PFSK-1 (cell line): Measurements from ENCODE around the gene DRAM1. TPM values are rescaled to one million over a fixed set of nuclear protein-coding genes. Genes with fewer than 3 reads are reported as not detected.

Source experiments
- FOXP2 ChIP-seq: optimal IDR thresholded peaks from 2 replicates; pipeline ENCODE3; 2011; ENCODE audit warnings: borderline replicate concordance, control low read depth, inconsistent platforms; ENCODE audit not compliant: insufficient read depth; ENCODE audit errors: extremely low read length, extremely low read depth
- POLR2AphosphoS5 ChIP-seq: IDR thresholded peaks from 2 replicates; pipeline ENCODE4 v1.6.1; 2012; ENCODE audit warnings: low read depth, mild to moderate bottlenecking, control low read depth, low read length, moderate library complexity
- SIN3A ChIP-seq: IDR thresholded peaks from 2 replicates; pipeline ENCODE4 v1.6.1; 2012; ENCODE audit warnings: mild to moderate bottlenecking, low read length, moderate library complexity, borderline replicate concordance; ENCODE audit not compliant: insufficient read depth
- TAF1 ChIP-seq: IDR thresholded peaks from 2 replicates; pipeline ENCODE4 v1.6.1; 2012; ENCODE audit warnings: low read length, control low read depth, borderline replicate concordance; ENCODE audit not compliant: insufficient read depth
- polyA plus RNA-seq: library from polyadenylated mRNA; unstranded; fragments of >200 nt; gene quantifications from one replicate; pipeline ENCODE4 v1.2.1, GENCODE V29; 2012; ENCODE audit warnings: low read depth, missing spikeins; ENCODE audit not compliant: insufficient read length
- TF ChIP-seq, protein P1 (sequence below), 2 experiments: IDR thresholded peaks; 2 replicates each; pipeline versions ENCODE4 v1.6.1 to v1.8.0; 2011 to 2012; ENCODE audit warnings: low read depth in 2 of 2, low read length in 2 of 2, control low read depth in 1 of 2, inconsistent platforms in 1 of 2, mild to moderate bottlenecking in 1 of 2, moderate library complexity in 1 of 2; ENCODE audit not compliant: insufficient read depth in 1 of 2

Gene DRAM1, protein sequence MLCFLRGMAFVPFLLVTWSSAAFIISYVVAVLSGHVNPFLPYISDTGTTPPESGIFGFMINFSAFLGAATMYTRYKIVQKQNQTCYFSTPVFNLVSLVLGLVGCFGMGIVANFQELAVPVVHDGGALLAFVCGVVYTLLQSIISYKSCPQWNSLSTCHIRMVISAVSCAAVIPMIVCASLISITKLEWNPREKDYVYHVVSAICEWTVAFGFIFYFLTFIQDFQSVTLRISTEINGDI
- 0.49 TPM for polyA plus RNA-seq

DNA sequence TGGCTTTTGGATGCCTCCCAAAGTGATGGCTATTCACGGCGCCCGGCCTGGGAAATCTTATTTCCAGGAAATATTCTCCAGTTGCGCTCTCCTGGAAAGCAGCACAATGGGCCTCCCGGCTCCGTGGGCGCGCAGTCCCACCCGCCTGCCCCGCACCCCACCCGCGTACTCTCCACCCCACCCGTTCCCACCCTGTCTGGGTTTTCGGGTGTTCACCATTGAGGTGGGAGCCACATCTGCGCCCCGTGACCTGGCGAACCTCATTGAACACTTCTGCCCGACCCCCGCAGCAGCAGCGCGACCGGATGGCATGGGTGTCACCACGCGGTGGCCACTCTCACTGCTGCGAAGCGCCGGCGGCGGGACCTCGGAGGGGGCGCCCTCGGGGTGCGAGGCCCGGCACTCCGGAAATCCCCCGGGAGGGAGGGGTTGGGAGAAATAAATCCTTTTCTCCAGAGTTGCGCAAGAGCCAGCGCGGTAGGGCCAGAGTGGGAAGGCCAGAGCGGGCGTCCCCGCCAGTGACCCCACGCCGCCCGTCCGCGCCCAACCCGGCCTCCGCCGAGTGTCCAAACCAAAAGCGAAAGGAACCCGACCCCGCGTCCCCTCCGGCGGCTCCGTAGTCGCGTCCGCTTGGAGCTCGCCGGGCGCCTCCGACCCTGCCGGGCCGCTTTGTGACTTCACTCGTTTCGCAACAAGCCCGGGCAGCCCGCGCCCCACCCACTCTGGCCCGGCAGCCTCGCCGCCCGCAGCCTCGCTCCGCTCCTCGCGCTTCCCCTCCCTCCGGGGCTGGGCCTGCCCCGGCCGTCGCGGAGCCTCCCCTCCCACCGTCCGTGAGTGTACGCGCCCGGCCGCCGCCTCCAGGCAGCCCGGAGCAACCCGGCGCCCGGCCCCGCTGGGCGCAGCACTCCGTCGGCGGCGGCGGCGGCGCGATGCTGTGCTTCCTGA lies at the start of gene DRAM1:
Gene DRAM1, plus strand, starts transcription at position 720 of the 945 bp plus-strand sequence. Its CDS starts 210 bp downstream, at position 930.
- TF ChIP-seq TAF1, result no peak
- TF ChIP-seq SIN3A, result no peak
- TF ChIP-seq FOXP2, result peak; percentile 38
- TF ChIP-seq, protein P1, sequence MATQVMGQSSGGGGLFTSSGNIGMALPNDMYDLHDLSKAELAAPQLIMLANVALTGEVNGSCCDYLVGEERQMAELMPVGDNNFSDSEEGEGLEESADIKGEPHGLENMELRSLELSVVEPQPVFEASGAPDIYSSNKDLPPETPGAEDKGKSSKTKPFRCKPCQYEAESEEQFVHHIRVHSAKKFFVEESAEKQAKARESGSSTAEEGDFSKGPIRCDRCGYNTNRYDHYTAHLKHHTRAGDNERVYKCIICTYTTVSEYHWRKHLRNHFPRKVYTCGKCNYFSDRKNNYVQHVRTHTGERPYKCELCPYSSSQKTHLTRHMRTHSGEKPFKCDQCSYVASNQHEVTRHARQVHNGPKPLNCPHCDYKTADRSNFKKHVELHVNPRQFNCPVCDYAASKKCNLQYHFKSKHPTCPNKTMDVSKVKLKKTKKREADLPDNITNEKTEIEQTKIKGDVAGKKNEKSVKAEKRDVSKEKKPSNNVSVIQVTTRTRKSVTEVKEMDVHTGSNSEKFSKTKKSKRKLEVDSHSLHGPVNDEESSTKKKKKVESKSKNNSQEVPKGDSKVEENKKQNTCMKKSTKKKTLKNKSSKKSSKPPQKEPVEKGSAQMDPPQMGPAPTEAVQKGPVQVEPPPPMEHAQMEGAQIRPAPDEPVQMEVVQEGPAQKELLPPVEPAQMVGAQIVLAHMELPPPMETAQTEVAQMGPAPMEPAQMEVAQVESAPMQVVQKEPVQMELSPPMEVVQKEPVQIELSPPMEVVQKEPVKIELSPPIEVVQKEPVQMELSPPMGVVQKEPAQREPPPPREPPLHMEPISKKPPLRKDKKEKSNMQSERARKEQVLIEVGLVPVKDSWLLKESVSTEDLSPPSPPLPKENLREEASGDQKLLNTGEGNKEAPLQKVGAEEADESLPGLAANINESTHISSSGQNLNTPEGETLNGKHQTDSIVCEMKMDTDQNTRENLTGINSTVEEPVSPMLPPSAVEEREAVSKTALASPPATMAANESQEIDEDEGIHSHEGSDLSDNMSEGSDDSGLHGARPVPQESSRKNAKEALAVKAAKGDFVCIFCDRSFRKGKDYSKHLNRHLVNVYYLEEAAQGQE (IDR thresholded peaks at IDR 0.05; ENCODE audit: insufficient read depth in 1 of 2, low read depth in 2 of 2, low read length in 2 of 2), result no peak
- TF ChIP-seq POLR2AphosphoS5, result peak; percentile 43; the same call in 1 of the 2 replicates

DNA sequence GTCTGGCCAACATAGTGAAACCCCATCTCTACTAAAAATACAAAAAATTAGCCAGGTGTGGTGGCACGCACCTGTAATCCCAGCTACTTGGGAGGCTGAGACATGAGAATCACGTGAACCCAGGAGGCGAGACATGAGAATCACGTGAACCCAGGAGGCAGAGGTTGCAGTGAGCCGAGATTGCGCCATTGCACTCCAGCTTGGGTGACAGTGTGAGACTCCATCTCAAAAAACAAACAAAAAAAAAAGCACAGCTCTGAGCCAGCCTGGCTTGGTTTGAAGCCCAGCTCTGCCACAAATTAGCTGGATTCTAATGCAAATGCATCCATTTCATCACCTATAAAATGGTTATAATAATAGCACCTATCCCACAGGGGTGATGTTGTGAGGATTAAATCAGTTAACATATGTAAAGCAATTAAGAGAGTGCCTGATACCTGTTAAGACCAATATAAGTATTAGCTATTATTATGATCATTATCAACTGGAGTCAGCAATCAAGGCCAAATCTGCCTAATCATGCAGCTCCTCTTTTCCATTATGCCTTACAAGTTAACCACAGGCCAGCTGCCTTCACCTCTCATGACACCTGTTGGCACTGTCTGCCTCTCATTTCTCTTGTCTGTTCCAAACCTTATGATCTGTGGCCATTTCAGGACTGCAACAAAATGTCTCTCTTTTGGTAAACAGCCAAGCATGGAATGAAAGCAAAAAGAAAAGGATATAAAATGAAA lies 48.8 kb upstream of the DRAM1 start:
- TF ChIP-seq SIN3A (no peak), POLR2AphosphoS5 (no peak), TAF1 (no peak), FOXP2 (no peak)
- TF ChIP-seq, protein P1 (IDR thresholded peaks at IDR 0.05; ENCODE audit: insufficient read depth in 1 of 2, low read depth in 2 of 2, low read length in 2 of 2), result no peak

DNA sequence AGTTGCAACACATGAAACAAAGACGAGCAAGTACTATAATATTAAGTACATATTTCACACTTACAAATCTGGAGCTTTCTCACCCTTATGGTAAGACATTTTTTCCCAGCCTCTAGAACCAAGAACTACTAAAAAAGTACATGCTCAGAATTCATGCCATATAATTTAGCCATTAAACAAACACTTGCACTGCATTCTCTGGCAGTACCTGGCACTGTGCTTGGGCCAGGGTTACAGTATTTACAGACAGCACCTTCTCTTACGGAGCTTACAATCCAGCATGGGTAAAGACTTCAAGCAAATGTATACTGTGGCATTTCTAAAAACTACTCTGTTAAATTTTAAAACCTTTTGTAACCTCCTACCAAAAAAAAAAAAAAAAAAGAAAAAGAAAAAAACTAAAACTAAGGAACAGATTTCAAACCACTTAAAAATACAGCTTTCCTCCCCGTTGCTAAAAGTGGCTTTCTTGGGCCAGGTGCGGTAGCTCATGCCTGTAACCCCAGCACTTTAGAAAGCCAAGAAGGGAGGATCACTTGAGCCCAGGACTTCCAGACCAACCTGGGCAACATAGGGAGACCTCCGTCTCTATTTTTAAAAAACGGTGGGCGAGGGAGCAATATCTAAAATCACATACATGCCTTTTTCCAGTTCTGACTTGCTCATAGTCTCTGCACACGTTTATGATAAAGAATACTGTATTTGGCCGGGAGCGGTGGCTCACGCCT lies 47.6 kb upstream of the DRAM1 start:
- TF ChIP-seq, protein P1 (IDR thresholded peaks at IDR 0.05; ENCODE audit: insufficient read depth in 1 of 2, low read depth in 2 of 2, low read length in 2 of 2), result no peak
- TF ChIP-seq TAF1 (no peak), POLR2AphosphoS5 (no peak), FOXP2 (no peak), SIN3A (no peak)

DNA sequence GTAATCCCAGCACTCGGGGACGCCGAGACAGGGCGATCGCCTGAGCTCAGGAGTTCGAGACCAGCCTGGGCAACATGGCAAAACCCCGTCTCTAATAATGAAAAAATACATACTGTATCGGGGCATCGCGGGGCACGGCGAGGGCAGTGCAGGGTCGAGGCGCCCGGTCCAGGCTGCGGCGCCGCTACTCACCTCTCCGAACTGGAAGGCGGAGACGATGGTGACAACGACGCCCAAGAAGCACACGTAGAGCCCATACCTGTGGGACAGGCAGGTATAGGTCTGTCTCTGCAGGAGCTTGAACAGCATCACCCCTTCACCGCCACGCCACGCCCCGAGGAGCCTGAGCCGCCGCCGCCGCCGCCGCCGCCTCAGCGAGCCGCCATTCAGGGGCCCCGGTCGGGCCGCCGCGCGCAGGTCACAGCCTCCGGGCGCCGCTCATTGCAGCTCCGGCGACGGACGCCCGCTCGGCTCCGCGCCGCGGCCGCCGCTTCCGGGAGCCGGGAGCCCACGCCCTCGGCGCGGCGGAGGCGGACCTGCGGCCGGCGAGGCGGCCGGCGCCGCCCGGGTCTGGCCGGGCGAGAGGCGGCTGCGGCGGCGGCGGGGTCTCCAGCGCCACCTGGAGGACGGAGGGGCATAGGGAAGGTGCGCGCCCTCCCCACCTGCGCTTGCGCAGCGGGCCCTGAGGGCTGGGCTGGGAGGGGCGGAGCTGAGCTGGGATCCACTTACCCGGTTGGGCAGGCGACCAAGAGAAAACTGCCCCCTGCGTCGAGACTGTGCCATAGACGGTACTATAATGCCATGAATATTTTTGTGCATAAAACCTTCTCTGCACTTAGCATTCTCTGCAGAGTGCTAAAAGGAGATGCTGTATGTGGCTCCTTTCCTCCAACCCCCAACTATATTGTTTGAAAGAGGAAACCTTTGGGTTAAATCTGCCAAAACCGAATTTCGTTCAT lies 46.7 kb upstream of the DRAM1 start, which contains the start of gene GNPTAB:
Gene GNPTAB, minus strand, starts transcription at position 593 of the 959 bp plus-strand sequence. Its CDS starts 284 bp downstream, at position 309.
- TF ChIP-seq FOXP2 (peak; percentile 27), SIN3A (no peak)
